CD4-positive, alpha-beta T cell treated with Interleukin-21 for 1 hour (primary cell): ENCODE data around the gene SATL1.
A peak's percentile ranks its signal among the peaks of the same experiment; 100 is the strongest.
"Not testable (repeated sequence)": the region's sequence is repeated elsewhere in the genome, so short reads cannot be mapped to it uniquely, and the experiment has no call there.

Source experiments
- DNase-seq: peaks from one replicate; pipeline ENCODE4 v3.0.0-alpha.2; 2020

Gene SATL1, protein sequence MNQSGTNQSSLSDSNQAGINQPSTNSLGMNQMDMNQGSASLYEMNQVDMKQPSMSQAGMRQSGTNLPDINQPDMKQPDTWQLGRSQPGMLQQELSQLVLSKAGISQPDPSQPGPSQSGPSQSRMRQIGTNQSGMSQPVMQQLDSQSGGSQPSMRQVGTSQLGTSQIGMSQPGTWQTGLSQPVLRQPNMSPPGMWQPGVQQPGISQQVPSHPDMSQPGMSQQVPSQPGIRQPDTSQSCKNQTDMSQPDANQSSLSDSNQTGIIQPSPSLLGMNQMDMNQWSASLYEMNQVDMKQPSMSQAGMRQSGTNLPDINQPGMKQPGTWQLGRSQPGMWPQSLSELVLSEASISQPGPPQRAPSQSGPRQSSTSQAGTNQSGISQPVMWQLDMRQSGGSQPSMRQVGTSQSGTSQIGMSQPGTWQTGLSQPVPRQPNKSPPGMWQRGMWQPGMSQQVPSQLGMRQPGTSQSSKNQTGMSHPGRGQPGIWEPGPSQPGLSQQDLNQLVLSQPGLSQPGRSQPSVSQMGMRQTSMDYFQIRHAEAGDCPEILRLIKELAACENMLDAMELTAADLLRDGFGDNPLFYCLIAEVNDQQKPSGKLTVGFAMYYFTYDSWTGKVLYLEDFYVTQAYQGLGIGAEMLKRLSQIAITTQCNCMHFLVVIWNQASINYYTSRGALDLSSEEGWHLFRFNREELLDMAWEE

DNA sequence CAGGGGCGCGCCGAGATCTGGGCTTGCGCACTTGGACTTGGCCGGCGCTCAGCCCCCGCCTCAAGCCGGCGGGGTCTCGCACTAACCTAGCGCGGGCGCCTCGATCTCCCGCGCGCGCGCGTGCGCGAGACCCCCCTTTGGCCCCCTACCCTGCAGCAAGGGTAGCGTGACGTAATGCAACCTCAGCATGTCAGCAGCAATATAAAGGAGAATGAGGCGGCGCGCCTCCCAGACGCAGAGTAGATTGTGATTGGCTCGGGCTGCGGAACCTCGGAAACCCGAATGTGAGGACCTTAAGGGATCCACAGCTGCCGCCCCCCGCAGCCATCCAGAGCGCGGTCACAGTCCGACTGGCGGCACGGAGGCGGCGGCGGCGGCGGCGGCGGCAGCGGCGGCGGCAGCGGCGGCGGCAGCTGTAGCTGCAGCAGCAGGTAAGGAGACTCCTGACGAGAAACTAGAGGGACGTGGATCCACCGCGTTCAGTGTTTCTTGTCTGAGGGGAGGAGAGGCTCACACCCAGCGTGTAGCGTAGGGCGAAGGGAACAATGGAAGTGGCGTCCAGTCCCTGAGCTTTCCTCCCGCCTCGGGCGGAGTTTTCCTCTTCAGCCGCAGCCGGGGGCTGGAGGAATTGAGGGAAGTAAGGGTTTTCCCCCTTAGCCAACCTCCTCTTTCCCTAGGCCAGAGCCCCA, at the start of gene SATL1, which contains the start of gene ZNF711:
TSS of gene SATL1 (minus strand) at position 19 of the 689 bp plus-strand sequence. CDS start 134,811 bp downstream, outside the sequence.
TSS of gene ZNF711 (plus strand) at position 231 of the 689 bp plus-strand sequence. CDS start 3,582 bp downstream, outside the sequence.
- DNase-seq = peak; percentile 25

DNA sequence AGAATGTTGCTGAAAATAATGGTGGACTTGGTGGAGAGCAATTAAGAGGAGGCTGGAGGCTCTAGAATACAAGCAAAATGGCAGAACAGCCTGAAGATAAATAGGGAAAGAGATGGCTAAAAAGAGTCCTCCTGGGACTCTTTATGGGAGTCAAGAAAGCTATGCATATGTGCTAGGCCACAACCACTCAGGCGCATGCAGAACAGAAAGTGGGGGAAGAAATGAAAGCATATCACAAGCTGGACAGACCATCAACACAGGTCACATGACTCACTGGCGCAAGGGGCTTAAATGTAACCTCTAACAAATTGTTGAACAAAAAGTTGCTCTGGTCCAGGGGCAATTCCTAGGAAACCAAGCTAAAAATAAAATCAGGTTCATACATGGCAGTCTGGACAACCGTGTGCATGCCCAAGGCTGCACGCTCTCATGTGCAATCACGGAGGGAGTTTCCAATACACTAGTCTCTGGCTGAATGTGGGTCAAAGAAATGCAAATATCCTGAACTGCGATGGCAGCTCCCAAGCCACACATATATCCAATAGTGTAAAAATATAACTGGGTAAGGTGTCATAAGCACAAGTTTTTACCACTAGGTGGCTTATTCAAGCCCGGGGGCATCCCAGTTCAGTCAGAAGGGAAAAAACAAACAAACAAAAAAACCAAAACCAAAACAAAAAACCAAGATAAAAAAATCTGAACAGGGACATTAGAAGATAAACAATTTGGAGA, 45.6 kb upstream of the SATL1 start:
- DNase-seq = no peak

DNA sequence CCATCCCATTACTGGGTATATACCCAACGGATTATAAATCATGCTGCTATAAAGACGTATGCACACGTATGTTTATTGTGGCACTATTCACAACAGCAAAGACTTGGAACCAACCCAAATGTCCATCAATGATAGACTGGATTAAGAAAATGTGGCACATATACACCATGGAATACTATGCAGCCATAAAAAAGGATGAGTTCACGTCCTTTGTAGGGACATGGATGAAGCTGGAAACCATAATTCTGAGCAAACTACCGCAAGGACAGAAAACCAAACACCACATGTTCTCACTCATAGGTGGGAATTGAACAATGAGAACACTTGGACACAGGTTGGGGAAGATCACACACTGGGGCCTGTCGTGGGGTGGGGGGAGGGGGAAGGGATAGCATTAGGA, 41.7 kb upstream of the SATL1 start:
- not testable (repeated sequence) for DNase-seq

DNA sequence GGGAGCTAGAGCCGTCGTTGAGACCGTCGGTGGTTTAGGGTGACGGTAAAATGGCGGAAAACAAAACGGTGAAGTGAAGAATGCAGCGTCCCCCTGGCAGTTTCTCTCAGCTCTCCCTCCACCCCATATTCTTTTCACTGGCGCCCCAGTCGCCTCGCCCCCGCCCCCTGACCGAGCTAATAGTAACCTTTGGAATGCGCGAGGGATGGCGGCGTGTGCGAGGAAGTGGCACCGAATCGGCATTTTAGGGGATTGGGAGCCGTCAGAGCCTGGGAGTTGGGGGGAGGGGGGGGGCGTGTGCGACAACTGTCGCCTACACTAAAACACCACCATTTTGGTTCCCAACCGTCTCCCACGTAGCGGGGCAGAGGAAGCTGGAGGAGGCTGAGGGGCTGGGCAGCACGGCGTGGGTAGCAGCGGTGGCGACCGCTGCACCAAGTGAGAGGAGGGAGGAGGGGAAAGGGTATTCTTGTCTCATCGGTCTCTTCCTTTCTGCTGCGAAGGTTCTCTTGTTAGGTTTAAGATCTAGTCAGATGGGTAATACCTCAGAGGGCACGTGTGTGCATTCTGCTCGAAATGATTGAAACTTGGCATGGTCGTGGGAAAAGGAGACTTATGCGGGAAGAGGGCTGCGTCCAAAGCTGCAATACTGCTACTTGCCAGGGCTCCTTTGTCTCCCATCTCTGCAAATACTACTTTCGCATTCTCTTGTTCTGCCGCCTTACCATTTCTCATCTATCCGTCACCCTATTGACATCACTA, 1.1 kb upstream of the SATL1 start:
- no peak for DNase-seq

DNA sequence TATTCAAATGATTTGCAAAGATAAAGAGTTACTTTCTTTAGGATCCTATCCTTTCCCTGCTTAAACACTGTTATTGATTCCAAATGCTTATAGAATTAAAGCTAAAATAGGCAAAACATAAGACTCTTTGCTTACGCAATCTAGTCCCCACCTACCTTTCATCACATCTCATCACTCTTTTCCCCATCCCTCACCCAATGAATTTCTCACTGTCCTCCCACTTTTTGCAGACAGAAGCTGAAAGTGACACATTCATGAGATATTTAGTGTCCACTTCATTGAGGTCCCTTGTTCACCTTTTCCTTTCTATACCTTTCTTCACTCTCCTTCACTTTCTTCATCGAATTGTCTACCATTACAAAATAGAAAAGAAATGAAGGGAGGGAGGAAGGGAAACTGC, 424 bp downstream of the SATL1 start:
- no peak for DNase-seq

DNA sequence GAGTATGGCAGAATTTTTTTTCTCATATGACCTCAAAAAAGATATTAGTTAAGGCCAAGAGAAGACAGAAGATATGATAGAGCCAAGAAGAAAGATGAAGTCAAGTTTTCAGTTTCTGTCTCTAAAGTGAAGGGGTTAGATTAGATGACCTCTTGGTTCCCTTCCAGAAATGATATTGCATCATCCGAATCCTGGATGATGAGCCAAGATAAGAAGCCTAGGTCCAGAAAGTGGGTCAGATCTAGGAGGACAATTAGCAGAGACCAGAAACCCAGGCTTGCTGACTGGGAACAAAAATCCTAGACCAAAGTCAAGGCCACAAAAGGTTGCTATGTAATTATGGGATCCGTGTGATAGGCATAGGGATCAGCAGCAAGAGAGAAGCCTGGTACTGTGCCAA, 20.2 kb downstream of the SATL1 start:
- no peak for DNase-seq

DNA sequence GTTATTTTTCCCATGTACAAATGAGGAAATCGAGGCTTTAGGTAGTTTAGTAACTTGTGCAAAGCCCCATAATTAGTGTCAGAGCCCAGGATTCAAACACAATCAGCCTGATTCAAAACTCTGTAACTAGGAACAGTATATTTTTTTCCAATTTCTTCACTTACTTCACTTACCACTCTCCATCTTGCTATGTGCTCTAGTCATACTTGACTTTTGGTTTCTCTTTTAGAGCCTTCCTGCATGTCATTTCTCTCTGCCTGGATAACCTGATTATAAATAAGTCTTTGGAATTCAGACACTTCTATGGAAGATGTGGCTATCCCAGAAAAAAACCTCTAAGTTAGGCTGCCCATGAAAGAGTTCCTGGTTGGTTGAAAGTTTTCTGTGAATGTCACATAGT, 22.2 kb downstream of the SATL1 start:
- no peak for DNase-seq

DNA sequence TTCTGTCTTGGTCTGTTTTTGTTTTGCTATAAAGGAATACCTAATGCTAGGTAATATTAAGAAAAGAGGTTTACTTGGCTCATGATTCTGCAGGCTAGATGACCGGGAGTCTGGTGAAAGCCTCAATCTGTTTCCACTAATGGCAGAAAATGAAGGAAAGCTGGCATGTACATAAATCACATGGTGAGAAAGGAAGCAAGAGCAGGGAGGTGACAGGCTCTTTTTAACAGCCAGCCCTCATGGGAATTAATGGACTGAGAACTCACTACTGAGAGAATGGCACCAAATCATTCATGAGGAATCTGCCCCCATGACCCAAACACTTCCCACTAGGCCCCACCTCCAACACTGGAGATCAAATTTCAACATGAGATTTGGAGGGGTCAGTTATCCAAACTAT, 27.6 kb downstream of the SATL1 start:
- DNase-seq = no peak

DNA sequence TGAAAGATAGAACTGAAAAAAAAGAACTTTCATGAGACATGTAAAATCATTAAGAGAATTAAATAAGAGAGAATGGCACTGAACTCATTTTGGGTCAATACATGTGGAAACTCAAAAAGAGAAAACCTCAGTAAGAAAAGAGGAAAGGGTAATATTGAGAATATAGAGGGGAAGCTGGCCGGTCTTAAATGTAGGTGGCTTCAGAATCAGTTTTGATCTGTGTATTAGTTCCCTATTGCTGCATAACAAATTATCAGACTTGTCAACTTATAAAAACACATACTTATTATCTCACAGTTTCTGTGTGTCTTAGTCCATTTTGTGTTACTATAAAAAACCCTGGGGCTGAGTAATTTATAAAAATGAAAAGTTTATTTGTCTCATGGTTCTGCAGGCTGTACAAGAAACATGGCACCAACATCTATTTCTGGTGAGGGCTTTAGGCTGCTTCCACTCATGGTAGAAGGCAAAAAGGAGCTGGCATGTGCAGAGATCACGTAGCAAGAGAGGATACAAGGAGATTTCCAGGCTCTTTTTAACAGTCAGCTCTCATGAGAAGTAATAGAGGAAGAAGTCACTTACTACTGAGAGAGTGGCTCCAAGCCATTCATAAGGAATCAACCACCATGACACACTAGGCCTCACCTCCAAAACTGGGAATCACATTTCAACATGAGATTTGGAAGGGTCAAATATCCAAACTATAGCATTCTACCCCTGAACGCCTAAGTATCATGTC, 29.6 kb downstream of the SATL1 start:
- DNase-seq = no peak

DNA sequence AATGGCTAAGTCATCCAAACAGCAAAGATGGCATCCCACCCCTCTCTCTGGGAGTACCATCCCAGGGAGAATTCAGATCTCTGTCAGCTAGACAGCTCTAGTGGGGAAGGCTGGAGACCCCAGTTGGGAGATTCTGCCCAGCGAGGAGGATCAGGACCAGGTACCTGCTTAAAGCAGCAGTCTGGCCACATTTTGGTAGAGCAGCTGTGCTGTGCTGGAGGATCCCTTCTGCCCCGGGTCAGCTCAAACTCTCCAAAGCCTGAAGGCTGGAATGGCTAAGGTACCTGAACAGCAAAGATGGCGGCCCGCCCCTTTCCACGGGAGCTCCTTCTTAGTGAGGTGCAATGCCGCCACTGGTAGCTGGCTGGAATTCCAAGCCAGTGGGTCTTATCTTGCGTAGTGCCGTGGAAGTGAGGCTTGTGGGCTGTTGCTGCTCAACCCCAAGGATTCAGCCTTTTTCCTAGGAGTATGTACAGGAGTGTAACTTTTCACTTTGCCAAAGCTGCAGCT, 40.1 kb downstream of the SATL1 start:
- DNase-seq = no peak

DNA sequence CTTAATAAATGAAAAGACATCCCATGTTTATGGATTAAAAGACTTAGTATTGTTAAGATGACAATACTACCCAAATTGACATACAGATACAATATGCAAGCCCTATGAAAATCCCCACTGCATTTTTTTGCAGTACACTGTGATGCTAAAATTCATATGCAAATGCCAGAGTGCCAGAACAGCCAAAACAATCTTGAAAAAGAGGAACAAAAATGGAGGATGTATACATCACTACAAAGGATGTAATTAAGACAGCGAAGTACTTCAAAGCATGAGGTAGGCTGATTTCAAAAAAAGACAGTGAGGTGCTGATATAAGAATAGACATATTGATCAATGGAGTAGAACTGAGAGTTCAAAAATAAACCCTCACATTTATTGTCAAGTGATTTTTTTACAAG, 47.3 kb downstream of the SATL1 start:
- no peak for DNase-seq

DNA sequence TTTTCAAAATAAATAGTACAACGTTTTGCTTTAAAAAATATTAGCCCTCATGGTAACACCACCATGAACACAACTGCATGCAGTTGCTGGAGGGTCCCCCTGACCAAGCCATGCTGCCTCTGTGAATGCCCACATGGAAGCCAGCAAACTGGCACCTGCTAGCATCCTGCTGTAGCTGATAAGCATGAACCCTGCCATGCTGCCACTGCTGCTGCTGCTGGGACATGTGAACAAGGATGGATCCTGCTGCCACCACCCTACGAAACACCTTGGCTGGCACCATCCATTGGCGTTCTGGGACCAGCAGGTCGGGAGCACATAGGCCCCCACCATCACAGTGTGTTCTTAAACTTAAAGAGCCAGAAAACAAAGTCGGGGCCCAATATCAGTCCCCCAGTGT, 83.9 kb downstream of the SATL1 start:
- no peak for DNase-seq

DNA sequence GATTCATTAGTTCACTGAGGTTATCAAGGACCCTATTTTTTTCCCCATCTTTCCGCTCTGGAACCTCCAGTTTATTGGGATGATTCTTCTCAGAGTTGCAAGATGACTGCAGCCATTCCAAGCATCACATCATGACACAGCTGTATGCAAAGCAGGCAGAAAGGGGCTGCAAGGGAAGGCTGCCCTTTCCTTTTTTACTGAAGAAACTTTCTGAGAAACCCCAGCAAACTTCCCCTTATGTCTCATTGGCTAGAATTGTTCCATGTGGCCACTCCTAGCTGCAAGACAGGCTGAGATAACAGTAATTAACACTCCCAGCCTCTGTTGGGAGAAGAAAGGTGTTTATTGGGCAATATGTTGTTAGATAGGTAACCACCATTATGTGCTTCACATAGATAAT, 102.6 kb downstream of the SATL1 start:
- DNase-seq = no peak

DNA sequence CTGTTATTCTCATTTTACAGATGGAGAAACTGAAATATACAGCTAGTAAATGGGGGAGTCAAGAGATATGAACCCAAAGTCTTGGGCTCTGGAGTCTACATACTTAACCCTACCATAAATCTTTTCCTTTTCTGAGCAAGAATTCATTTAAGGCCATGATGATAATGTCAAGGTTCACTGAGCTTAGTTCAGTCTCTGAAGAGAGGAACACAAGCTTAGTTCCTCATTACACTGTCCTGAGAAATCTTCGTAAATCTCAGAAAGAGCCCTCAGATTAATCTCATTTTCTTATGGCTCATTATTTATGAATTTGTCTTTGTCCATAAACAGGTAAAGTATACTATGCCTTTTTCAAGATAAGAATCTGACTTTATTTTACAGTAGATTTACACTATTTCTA, 104.2 kb downstream of the SATL1 start:
- no peak for DNase-seq

DNA sequence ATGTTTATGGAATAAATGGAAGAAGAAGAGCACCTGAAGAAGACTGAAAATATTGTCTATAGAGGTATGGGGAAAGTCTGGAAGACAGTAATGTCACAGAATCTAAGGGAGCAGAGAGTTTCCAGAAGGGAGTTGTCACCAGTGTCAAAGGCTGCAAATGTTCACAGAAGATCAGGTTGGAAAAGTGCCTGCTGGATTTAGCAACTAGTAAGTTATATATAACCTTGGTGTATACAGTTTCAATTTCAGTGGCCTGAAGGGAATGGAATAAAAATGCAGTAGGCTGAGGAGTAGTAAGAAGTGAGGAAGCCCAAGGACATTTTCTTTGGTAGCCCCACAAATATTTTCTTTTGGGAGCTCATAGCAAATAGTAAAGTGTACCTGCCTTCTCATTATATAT, 107.2 kb downstream of the SATL1 start:
- no peak for DNase-seq

DNA sequence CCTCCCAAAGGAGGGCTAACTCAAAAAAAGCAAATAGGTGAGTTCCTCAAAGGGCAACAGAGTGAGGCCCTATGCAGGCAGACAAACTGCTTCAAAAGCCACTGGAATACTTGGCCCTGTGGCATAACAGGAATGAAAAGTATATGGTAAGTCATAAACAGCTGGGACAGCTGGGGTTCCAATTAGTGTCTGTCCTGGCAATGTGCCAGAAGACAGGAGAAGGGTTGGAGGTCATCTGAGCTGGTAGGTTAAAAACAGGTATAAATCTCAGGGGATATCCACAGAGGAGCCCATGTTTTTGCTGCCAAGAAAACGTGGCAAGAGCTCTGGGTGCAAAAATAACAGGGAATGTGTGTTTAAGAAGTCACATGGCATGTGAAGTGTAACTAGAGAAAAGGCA, 128.3 kb downstream of the SATL1 start:
- DNase-seq = no peak

DNA sequence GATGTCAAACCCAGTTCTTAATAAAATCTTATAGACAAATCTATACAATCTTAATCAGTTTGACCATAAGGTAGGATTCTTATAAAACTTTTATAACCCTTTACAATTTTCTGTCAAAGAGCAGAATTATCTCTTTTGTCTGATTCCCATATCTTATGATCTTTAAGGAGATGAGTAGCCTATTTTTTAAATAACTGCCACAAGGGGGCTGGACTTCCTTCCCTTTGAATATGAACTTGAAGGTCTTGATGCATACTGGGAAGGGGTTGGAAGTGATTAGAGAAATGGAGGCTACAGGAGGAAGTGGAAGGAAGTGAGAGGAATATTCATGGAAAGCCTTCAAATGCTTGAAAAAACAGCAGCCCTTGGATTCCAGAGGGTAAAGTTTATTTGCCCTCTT, 128.8 kb downstream of the SATL1 start:
- no peak for DNase-seq

DNA sequence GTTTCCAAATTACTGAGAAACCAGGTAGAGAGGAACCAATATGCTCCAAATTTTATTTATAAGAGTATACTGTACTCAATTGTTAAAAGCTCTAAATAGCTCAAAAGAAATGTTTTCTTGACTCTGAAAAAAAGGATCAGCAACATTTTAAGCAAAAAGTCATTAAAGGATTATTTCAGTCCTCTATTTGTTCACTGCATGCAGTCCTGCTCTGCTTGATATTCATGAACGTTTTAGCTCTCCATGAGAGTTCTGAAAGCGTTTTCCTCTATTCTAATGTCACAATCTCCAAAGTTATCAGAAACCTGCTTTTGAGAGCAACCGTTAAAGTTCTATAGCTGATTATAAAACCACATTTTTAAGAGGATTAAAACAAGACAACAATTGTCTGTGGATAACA, 129.4 kb downstream of the SATL1 start:
- no peak for DNase-seq

DNA sequence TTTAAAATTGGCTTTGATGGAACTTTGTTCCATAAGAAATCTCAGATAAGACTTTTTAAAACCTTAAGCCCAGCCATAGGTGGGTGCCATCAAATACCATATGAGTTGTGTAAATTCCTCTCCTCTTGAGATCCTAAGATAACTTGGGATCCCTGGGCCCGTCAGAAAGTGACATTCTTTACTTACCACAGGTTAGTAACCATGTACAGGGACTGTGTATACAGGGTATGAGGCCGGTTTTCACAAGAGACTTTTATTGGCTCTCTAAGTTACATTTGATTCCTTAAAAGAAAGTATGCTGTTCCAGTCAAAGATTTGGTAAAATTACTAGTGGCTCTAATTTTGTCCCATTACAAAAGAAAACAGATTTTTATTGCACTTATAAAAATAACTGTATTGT, 129.8 kb downstream of the SATL1 start:
- no peak for DNase-seq

DNA sequence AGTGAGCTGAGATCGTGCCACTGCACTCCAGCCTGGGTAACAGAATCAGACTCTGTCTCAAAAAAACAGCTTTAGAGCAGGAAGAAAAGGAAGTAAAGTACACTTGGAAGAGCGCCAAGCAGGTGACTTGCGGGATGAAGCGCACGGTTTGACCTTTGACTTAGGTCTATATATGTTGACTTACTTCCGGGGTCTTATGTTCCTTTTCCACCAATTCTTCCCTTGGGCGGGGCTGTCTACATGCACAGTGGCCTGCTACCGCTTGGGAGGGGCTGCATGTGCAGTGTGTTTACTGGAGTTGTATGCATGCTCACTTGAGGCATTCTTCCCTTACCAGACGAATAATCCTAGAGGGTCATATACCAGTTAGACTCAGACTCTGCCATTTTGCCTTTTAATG, 131.3 kb downstream of the SATL1 start:
- DNase-seq = no peak

DNA sequence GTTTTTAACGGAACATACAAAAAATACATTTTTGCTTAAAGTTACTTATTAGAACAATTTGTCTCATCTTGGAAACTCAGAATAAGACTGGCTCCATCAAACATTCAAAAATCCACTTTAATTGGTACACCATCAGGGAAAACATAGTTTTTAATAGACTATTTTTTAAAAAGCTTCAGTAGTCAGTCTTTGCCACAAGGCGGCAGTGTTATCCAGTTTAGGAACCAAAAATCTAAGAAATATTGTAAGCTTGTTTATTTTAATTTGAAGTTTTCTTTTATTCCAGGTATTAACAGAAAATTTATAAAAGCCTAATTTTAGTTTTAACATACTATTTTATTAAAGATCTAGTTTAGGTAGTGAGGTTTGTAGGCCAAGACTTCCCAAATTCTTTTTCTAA, 132.2 kb downstream of the SATL1 start:
- no peak for DNase-seq
